ENCODE data around the gene SRSF7.

The SRSF7 gene

DNA sequence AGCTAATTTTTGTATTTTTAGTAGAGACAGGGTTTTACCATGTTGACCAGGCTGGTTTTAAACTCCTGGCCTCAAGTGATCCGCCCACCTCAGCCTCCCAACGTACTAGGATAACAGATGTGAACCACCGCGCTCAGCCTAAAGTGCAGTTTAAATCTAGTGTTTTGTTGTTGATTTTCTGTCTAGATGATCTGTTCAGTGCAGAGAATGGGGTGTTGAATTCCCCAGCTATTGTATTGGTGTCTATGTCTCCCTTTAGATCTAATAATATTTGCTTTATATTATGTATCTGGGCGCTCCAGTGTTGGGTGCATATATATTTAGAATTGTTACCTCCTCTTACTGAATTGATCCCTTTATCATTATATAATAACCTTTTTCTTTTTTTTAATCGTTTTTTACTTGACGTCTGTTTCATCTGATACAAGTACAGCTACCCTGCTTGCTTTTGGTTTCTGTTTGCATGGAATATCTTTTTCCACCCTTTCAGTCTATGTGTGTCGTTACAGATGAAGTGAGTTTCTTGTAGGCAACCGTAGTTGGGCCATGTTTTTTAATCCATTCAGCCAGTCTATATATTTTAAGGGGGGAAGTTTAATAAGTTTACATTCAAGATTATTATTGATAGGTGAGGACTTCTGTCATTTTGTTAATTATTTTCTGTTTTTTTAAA is 50.9 kb downstream of the SRSF7 start:
- no peak for DNase-seq

DNA sequence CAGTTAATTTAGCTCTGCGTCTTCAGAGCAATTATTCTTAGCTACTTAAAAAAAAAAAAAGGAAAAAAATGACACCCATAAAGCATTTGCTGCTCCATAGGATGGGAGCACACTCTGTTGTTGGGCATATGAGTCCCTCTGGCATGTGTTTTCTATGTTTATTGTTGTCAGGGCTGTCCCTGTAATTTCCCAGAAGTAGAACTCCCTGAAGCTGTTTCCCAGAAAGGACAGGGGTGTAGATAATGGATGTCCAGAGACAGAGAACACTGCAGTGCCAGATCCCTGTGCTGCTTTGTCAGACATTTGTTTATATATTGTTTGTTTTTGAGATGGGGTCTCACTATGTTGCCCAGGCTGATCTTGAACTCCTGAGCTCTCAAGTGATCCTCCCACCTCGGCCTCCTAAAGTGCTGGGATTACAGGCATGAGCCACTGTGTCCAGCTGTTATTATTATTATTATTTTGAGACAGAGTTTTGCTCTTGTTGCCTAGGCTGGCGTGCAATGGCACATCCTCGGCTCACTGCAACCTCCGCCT is 52.6 kb downstream of the SRSF7 start:
- DNase-seq: no peak

DNA sequence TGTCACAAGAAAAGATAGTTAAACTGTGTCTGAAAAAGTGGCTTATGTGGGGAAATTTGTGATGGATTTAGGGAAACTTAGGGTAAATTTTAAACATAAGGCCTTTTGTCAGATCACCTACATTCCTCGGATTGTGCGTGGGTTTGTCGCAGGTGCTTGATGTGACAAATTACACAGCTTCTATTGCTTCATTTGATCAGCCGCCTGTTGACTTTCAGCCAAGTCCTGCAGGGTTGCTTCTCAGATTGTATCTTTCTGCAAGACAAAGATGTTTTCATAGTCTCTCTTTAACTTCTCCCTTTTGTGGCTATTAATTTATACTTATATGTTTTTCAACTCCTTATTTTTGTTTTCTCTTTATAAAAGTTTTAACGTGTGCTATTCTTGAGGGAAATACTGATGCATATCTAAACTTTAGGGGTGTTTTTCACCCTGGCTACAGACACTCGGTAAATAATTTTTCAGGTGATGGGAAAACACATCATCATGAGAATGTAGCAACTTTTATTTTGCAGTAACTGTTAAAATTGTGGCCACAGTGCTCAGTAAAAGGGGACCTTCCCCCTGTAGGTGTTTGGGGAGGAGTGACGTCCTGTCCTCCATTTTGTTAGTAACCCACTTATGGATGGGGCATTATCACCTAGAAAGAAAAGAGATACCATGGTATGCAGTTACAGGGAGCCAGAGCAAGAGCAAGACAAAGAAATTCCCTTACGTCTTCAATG is 53.9 kb downstream of the SRSF7 start:
- no peak for DNase-seq

Measured in NCI-H2171 (cell line).